Measurements from ENCODE around the gene B4GALNT1. TPM values are rescaled to one million over a fixed set of nuclear protein-coding genes. Genes with fewer than 3 reads are reported as not detected.
A peak's percentile ranks its signal among the peaks of the same experiment; 100 is the strongest.

The B4GALNT1 gene
- total RNA-seq, 2 donors from 2014 or later: 0.32 to 0.88 TPM

DNA sequence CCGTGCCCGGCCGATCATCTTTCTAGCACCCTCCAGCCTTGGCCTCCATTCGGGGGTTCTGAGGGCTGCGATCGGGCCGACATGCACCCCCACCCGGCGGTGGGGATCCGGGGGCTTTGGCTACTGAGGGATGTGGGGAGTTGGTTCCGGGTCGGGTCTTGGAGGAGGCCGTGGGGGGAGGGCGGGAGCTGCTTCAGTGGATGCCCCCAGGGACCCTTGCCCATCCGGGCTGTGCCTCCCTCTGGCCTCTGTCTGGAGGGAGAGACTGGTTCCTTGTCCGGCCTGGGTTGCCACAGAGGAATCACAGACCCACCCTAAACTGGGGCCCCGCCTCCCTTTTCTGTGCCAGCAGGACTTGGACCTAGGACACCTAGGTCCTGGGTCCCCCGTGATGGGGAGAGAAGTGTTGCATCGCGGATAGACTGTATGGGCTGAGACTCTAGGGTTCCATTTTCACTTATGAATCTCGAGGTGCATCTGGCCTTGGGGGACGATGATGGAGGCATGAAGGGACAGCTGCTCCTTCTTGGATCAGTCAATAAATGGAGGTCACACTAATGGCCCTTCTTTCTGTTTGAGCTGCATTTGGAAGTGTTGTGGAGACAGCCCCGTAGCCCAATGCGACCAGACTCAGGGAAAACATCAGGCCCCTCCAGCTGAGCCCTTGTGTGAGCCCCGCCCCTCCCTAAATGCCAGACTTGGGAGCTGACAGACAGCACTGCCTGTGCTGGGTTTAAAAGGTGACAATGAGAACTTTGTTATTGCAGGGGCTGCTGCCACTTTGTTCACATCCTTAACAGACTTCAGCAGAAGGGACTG, 27.8 kb downstream of the B4GALNT1 start:
- Histone ChIP-seq H3K4me3 (peak overlapping the region; percentile 49), H3K27ac (peak overlapping the region; percentile 61), H3K9me3 (no peaks in the 10 kb centered on the region), H3K9ac (ENCODE audit: low read depth in 2 of 2, low read length in 2 of 2) (peak overlapping the region; percentile 51 to 72), H3K27me3 (no peaks in the 10 kb centered on the region), H3K4me1 (no peaks in the 10 kb centered on the region), H3K36me3 (no peaks in the 10 kb centered on the region)
- TF ChIP-seq, protein P1, sequence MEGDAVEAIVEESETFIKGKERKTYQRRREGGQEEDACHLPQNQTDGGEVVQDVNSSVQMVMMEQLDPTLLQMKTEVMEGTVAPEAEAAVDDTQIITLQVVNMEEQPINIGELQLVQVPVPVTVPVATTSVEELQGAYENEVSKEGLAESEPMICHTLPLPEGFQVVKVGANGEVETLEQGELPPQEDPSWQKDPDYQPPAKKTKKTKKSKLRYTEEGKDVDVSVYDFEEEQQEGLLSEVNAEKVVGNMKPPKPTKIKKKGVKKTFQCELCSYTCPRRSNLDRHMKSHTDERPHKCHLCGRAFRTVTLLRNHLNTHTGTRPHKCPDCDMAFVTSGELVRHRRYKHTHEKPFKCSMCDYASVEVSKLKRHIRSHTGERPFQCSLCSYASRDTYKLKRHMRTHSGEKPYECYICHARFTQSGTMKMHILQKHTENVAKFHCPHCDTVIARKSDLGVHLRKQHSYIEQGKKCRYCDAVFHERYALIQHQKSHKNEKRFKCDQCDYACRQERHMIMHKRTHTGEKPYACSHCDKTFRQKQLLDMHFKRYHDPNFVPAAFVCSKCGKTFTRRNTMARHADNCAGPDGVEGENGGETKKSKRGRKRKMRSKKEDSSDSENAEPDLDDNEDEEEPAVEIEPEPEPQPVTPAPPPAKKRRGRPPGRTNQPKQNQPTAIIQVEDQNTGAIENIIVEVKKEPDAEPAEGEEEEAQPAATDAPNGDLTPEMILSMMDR (IDR thresholded peaks at IDR 0.05): no peak
- peak; percentile 50 for DNase-seq
- intact Hi-C loops (cut with DNase I): no loop called here

DNA sequence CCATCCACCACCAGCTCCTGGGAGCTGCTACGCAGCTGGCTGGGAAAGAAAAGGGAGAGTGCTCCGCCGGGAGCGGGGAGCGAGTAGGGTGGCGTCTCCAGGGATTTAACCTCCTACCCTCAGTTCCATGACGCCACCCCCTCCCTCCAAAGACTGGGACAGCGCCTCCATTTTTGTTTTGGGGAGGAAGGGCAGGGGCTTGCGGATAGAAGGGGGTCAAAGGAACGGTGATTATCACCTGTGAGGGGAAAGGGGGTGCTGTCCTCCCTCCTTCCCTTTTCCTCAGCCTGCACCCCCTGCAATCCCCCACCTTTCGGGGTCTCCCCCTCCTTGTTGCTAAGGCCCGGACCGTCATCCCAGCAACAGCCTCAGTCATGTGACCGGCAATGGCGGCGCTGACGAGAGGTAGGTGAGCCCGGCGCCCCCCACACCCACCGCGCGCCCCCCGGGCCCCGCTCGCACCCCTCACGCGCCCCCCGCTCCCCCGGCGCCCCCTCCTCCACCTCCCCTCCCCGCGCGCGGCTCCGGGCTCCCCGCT, 28.5 kb downstream of the B4GALNT1 start, which contains the start of gene DTX3:
Gene DTX3, plus strand, starts transcription at position 371 of the 538 bp plus-strand sequence. CDS start 1,694 bp downstream, outside the sequence.
- intact Hi-C loops (cut with DNase I): no loop called here
- TF ChIP-seq, protein P1 (IDR thresholded peaks at IDR 0.05): no peak
- no peaks in the 10 kb centered on the region for H3K27me3 ChIP-seq
- H3K4me1 ChIP-seq: no peaks in the 10 kb centered on the region
- H3K9ac ChIP-seq (ENCODE audit: low read depth in 2 of 2, low read length in 2 of 2): peak within 1 kb of the TSS; percentile 51 to 73
- peak within 1 kb of the TSS; percentile 49 for H3K4me3 ChIP-seq
- H3K9me3 ChIP-seq: no peaks in the 10 kb centered on the region
- no peaks in the 10 kb centered on the region for H3K36me3 ChIP-seq
- DNase-seq: peak; percentile 31
- peak within 1 kb of the TSS; percentile 61 for H3K27ac ChIP-seq

DNA sequence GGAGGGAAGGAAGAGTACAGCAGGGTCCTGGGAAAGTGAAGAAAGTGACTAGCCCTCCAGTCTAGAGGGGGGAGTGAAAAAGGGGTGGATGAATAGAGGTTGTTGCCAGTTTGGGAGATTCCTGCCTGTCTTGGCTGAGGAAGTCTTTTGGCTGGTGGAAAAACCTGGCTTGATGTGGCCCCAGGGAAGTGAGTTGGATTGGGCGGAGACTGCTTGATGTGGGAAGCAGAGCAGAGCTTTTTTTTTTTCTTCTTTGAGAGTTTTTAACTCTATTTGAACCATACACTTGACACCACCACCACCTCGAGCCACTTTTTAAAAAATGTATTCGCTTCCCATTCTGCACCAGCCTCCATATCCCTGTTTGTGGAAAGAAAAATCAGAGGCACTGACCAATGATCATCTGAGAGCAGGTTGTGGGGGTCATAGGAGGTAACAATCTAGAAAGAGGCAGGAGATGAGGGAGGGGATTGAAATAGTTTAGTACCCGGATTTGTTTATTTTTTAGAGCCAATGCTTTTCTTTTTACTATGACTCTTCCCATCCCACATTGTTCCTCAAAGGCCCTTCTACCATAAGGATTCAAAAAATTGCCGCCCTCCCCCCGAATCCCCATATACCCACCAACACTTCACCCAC, 29.1 kb downstream of the B4GALNT1 start:
- H3K27ac ChIP-seq: peak overlapping the region; percentile 61
- DNase-seq: peak; percentile 38
- no peaks in the 10 kb centered on the region for H3K36me3 ChIP-seq
- H3K9me3 ChIP-seq: no peaks in the 10 kb centered on the region
- intact Hi-C loops (cut with DNase I): no loop called here
- TF ChIP-seq, protein P1 (IDR thresholded peaks at IDR 0.05): no peak
- peak overlapping the region; percentile 47 to 73 for H3K9ac ChIP-seq (ENCODE audit: low read depth in 2 of 2, low read length in 2 of 2)
- H3K4me3 ChIP-seq: peak overlapping the region; percentile 49
- H3K4me1 ChIP-seq: no peaks in the 10 kb centered on the region
- H3K27me3 ChIP-seq: no peaks in the 10 kb centered on the region

DNA sequence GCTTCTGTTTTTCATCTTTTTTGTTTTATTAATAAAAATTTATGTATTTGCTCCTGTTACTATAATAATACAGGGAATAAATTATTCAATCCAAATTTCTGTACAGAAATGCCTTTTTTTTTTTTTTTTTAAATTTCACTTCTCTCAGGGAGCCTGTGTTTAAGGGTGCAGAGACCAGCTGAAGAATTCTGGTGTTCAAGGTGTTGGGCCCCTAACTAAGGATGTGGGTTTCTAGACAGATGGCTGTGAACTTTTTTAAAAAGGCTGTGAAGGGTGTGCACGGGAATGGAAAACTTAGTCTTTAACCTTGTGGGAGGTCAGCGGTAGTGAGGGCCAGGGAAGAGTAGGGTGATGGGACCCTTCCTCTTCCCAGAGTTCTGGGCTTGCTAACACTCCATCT, 29.7 kb downstream of the B4GALNT1 start:
- H3K27ac ChIP-seq: peak overlapping the region; percentile 6
- no peak for DNase-seq
- H3K4me3 ChIP-seq: no peak overlapping the region
- H3K27me3 ChIP-seq: no peaks in the 10 kb centered on the region
- H3K36me3 ChIP-seq: no peaks in the 10 kb centered on the region
- intact Hi-C loops (cut with DNase I): no loop called here
- H3K9me3 ChIP-seq: no peaks in the 10 kb centered on the region
- TF ChIP-seq, protein P1 (IDR thresholded peaks at IDR 0.05): no peak
- H3K9ac ChIP-seq (ENCODE audit: low read depth in 2 of 2, low read length in 2 of 2): no peak overlapping the region
- no peaks in the 10 kb centered on the region for H3K4me1 ChIP-seq

DNA sequence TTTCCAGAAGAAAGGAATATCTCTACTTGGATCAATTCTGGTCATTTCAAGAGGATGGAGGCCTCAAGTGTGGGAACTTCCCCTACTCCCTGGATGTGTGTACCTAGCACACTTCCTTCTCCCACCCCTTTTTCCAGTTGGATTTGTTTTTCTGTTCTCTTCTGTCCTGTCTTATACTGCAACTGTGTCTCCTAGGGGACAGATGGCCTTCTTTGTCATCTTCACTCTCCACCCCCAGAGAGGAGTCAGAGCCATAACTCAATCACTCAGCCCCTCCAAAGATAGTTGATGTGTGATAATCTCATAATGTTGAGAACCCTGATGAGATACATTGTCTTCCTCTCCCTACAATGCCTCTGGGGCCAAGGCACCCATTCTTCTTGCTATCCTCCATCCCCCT, 30.5 kb downstream of the B4GALNT1 start:
- Histone ChIP-seq H3K4me3 (no peak overlapping the region), H3K36me3 (no peaks in the 10 kb centered on the region), H3K9me3 (no peaks in the 10 kb centered on the region), H3K9ac (ENCODE audit: low read depth in 2 of 2, low read length in 2 of 2) (no peak overlapping the region), H3K4me1 (no peaks in the 10 kb centered on the region), H3K27me3 (no peaks in the 10 kb centered on the region), H3K27ac (no peak overlapping the region)
- TF ChIP-seq, protein P1 (IDR thresholded peaks at IDR 0.05): no peak
- no peak for DNase-seq
- intact Hi-C loops (cut with DNase I): no loop called here

Data from colonic mucosa (tissue), 4 donors.